Stimulated activated CD8-positive, alpha-beta memory T cell treated with anti-CD3 and anti-CD28 coated beads, Interleukin-4, amount 100 ng/mL, for 1 hour (primary cell): ENCODE measurements around the gene SPX.

Source experiments
- DNase-seq, 2 donors: peaks; one replicate each; pipeline ENCODE4 v3.0.0-alpha.2; 2020; ENCODE audit warnings: low read depth in 2 of 2, low spot score in 1 of 2

The SPX gene

GRCh38 chr12:21538061-21538653 is 12.1 kb downstream of the SPX start:
- no peak for DNase-seq

GRCh38 chr12:21539797-21540196 is 13.7 kb downstream of the SPX start:
- no peak for DNase-seq

GRCh38 chr12:21541773-21542172 is 15.7 kb downstream of the SPX start:
- no peak for DNase-seq

GRCh38 chr12:21542403-21542802 is 16.3 kb downstream of the SPX start:
- DNase-seq = no peak

- no peak for DNase-seq
Observed at GRCh38 chr12:21543151-21543550, 17.1 kb downstream of the SPX start.

- no peak for DNase-seq
Observed at GRCh38 chr12:21545557-21545956, 19.5 kb downstream of the SPX start.

GRCh38 chr12:21546716-21547115 is 20.6 kb downstream of the SPX start:
- DNase-seq = no peak

- DNase-seq = no peak
Observed at GRCh38 chr12:21547437-21547836, 21.3 kb downstream of the SPX start.

GRCh38 chr12:21551841-21552465 is 25.9 kb downstream of the SPX start:
- DNase-seq = no peak

GRCh38 chr12:21552635-21553328 is 26.7 kb downstream of the SPX start:
- no peak for DNase-seq

- no peak for DNase-seq
Observed at GRCh38 chr12:21553329-21553675, 27.2 kb downstream of the SPX start.

- no peak for DNase-seq
Observed at GRCh38 chr12:21558100-21558679, 32.1 kb downstream of the SPX start.

- no peak for DNase-seq
Observed at GRCh38 chr12:21559855-21560569, 33.9 kb downstream of the SPX start.

- DNase-seq = no peak
Observed at GRCh38 chr12:21561158-21561557, 35.1 kb downstream of the SPX start.

- DNase-seq = no peak
Observed at GRCh38 chr12:21562859-21563258, 36.8 kb downstream of the SPX start.

- no peak for DNase-seq
Observed at GRCh38 chr12:21566223-21566906, 40.3 kb downstream of the SPX start.

- no peak for DNase-seq
Observed at GRCh38 chr12:21566907-21567394, 40.9 kb downstream of the SPX start.

- no peak for DNase-seq
Observed at GRCh38 chr12:21568115-21568514, 42.0 kb downstream of the SPX start.

- no peak for DNase-seq
Observed at GRCh38 chr12:21571046-21571445, 45.0 kb downstream of the SPX start.

GRCh38 chr12:21573733-21574358 is 47.8 kb downstream of the SPX start:
- DNase-seq = no peak

GRCh38 chr12:21576431-21576830 is 50.3 kb downstream of the SPX start:
- DNase-seq = no peak
